H1 (cell line): ENCODE measurements around the gene PPID. TPM values are rescaled to one million over a fixed set of nuclear protein-coding genes. Genes with fewer than 3 reads are reported as not detected.
A peak's percentile ranks its signal among the peaks of the same experiment; 100 is the strongest.

Experiments
- ATF3 ChIP-seq: IDR thresholded peaks from 2 replicates; pipeline ENCODE4 v1.6.1; 2011; ENCODE audit warnings: low read depth, mild to moderate bottlenecking, low read length; ENCODE audit not compliant: insufficient read depth
- BACH1 ChIP-seq: IDR thresholded peaks from 2 replicates; pipeline ENCODE4 v1.6.1; 2012; ENCODE audit warnings: low read length, improper control_type of control experiment
- BRCA1 ChIP-seq: IDR thresholded peaks from 2 replicates; pipeline ENCODE4 v1.6.1; 2012; ENCODE audit warnings: low read depth, low read length, improper control_type of control experiment
- CBX5 ChIP-seq: fragments of 300-800, 300-1000 bp; sonication (generic); IDR thresholded peaks from 2 replicates; pipeline ENCODE4 v1.7.1; 2016; ENCODE audit warnings: antibody characterized with exemption, low read length, low read depth
- CBX8 ChIP-seq: fragments of 300-800, 300-1000 bp; sonication (generic); IDR thresholded peaks from 2 replicates; pipeline ENCODE4 v1.7.1; 2016; ENCODE audit warnings: low read depth, low read length, borderline replicate concordance
- CHD1 ChIP-seq: IDR thresholded peaks from 2 replicates; pipeline ENCODE4 v1.6.1; 2012; ENCODE audit warnings: low read depth, low read length, improper control_type of control experiment
- EGR1 ChIP-seq: IDR thresholded peaks from 2 replicates; pipeline ENCODE4 v1.6.1; 2011; ENCODE audit warnings: low read depth, low read length, borderline replicate concordance
- FOSL1 ChIP-seq: IDR thresholded peaks from 2 replicates; pipeline ENCODE4 v1.6.1; 2011; ENCODE audit warnings: mild to moderate bottlenecking, low read depth, low read length, moderate library complexity; ENCODE audit not compliant: insufficient read depth
- GTF2F1 ChIP-seq: IDR thresholded peaks from 2 replicates; pipeline ENCODE4 v1.6.1; 2012; ENCODE audit warnings: low read depth, low read length, improper control_type of control experiment, borderline replicate concordance
- HDAC2 ChIP-seq, 2 experiments: fragments of 300-600 bp in 1 of 2; sonication (generic) in 1 of 2; IDR thresholded peaks; 2 replicates each; pipeline ENCODE4 v1.6.1; 2011 to 2012; ENCODE audit warnings: low read depth in 2 of 2, low read length in 2 of 2, mild to moderate bottlenecking in 2 of 2, moderate library complexity in 2 of 2, borderline replicate concordance in 1 of 2, inconsistent platforms in 1 of 2
- JUND ChIP-seq: IDR thresholded peaks from 2 replicates; pipeline ENCODE4 v1.6.1; 2011; ENCODE audit warnings: mild to moderate bottlenecking, improper control_type of control experiment, low read length
- KDM4A ChIP-seq: IDR thresholded peaks from one replicate; pipeline ENCODE4 v1.7.1; 2012; ENCODE audit warnings: low read depth, mild to moderate bottlenecking, moderate library complexity, low read length, inconsistent platforms; ENCODE audit not compliant: severe bottlenecking
- KDM5A ChIP-seq: fragments of 200-600 bp; IDR thresholded peaks from 2 replicates; pipeline ENCODE4 v1.7.1; 2012; ENCODE audit warnings: mild to moderate bottlenecking, low read length, inconsistent platforms, mixed read lengths
- NANOG ChIP-seq: IDR thresholded peaks from 2 replicates; pipeline ENCODE4 v1.6.1; 2011; ENCODE audit warnings: low read length, low read depth, mild to moderate bottlenecking, inconsistent platforms; ENCODE audit not compliant: insufficient read depth, poor library complexity, severe bottlenecking
- PHF8 ChIP-seq: fragments of 200-600 bp; sonication (generic); conservative IDR thresholded peaks from 2 replicates; pipeline ENCODE4 v1.7.1; 2012; ENCODE audit warnings: low read depth, mild to moderate bottlenecking, inconsistent platforms, low read length, moderate library complexity
- POU5F1 ChIP-seq: IDR thresholded peaks from 2 replicates; pipeline ENCODE4 v1.6.1; 2011; ENCODE audit warnings: low read depth, mild to moderate bottlenecking, low read length, moderate library complexity
- RNF2 ChIP-seq: fragments of 200-900, 300-1000 bp; sonication (generic); IDR thresholded peaks from 2 replicates; pipeline ENCODE4 v1.7.1; 2016; ENCODE audit warnings: borderline replicate concordance, low read depth, mild to moderate bottlenecking, antibody characterized with exemption, low read length; ENCODE audit not compliant: poor library complexity, severe bottlenecking; ENCODE audit errors: missing control alignments
- SIN3A ChIP-seq, 2 experiments: IDR thresholded peaks in 1 of 2; conservative IDR thresholded peaks in 1 of 2; 2 replicates each; pipeline ENCODE4 v1.6.1; 2011 to 2012; ENCODE audit warnings: low read length in 2 of 2, improper control_type of control experiment in 1 of 2, low read depth in 1 of 2, mild to moderate bottlenecking in 1 of 2
- SP1 ChIP-seq: IDR thresholded peaks from 2 replicates; pipeline ENCODE4 v1.6.1; 2011; ENCODE audit warnings: low read depth, low read length
- SUZ12 ChIP-seq: fragments of 200-600 bp; sonication (generic); IDR thresholded peaks from 2 replicates; pipeline ENCODE4 v1.6.1; 2012; ENCODE audit warnings: mild to moderate bottlenecking, inconsistent platforms, low read length, moderate library complexity, mixed read lengths
- TAF7 ChIP-seq: optimal IDR thresholded peaks from 2 replicates; pipeline ENCODE3; 2011; ENCODE audit warnings: low read depth, mild to moderate bottlenecking, inconsistent platforms, low read length, moderate library complexity, borderline replicate concordance
- TBP ChIP-seq: IDR thresholded peaks from 2 replicates; pipeline ENCODE4 v1.6.1; 2011; ENCODE audit warnings: low read depth, low read length, improper control_type of control experiment
- polyA plus RNA-seq, 7 experiments: library from polyadenylated mRNA; depleted of rRNA in 3 of 7; stranded (reverse) in 5 of 7; unstranded in 2 of 7; fragments of >200 nt in 5 of 7; fragments of 200-250 nt in 2 of 7; gene quantifications; 1 replicate in 5 of 7; 2 replicates in 1 of 7; 4 replicates in 1 of 7; pipeline versions ENCODE4 v1.2.1 to v1.2.3, GENCODE V29; 2011 to 2013; ENCODE audit warnings: missing spikeins in 2 of 7, mixed read lengths in 2 of 7
- total RNA-seq: library from RNA; stranded (reverse); fragmentation: NEBNext Ultra II Directional; extraction: Animal tissue kit (Norgen Biotek cat#: 25700); gene quantifications from 2 replicates; pipeline ENCODE4 v1.2.1, GENCODE V29; 2021

Gene PPID
- total and polyA plus RNA-seq, 2 of the 8 experiments (the other 6 are each of a cell fraction or from before 2014, with no cell fraction given), result 20.2 to 53.2 TPM

GRCh38 chr4:158722917-158723793, at the start of gene PPID (continued):
- no peak for TF ChIP-seq JUND
- no peak for TF ChIP-seq FOSL1
- TF ChIP-seq BACH1, result no peak
- TF ChIP-seq EGR1, result peak; percentile 55; the same call in 1 of the 2 replicates
- TF ChIP-seq SIN3A (conservative IDR thresholded peaks at IDR 0.05 in 1 of 2, IDR thresholded peaks at IDR 0.05 in 1 of 2; ENCODE audit: low read depth in 1 of 2, low read length in 2 of 2), result peak; percentile 78 to 82; a peak in 3 of 4 replicates
- TF ChIP-seq SUZ12, result no peak
- TF ChIP-seq HDAC2 (IDR thresholded peaks at IDR 0.05; ENCODE audit: borderline replicate concordance in 1 of 2, low read depth in 2 of 2, low read length in 2 of 2), result no peak; a peak in 1 of 4 replicates
- TF ChIP-seq ATF3, result no peak
- no peak for TF ChIP-seq BRCA1
- TF ChIP-seq GTF2F1, result no peak
- TF ChIP-seq KDM4A, result peak; percentile 50
- TF ChIP-seq POU5F1, result no peak
- no peak for TF ChIP-seq CBX8
- TF ChIP-seq RNF2, result no peak
- peak; percentile 72; the same call in 1 of the 2 replicates for TF ChIP-seq TBP
- peak; percentile 67 for TF ChIP-seq TAF7
- TF ChIP-seq PHF8, result peak; percentile 77
- 0 out of 2 replicates have a peak, but pooled peaks have one; percentile 39 for TF ChIP-seq KDM5A
- no peak for TF ChIP-seq SP1
- no peak for TF ChIP-seq CHD1
- TF ChIP-seq NANOG, result no peak
- no peak for TF ChIP-seq CBX5
